Large intestine (tissue), 3 donors: ENCODE measurements around the gene PDZRN3. TPM values are rescaled to one million over a fixed set of nuclear protein-coding genes. Genes with fewer than 3 reads are reported as not detected.

Experiments used
- DNase-seq, 2 donors: peaks; one replicate each; pipeline versions ENCODE4 v3.0.0 to v3.0.0-alpha.2; 2013
- H3K27ac ChIP-seq: one replicate; pipeline ENCODE4 v1.5.1; 2013; ENCODE audit warnings: low read length
- H3K27me3 ChIP-seq: 2 replicates; pipeline ENCODE4 v1.6.1; 2013; ENCODE audit warnings: low read length; ENCODE audit not compliant: control insufficient read depth, insufficient read depth
- H3K36me3 ChIP-seq: 2 replicates; pipeline ENCODE4 v1.6.1; 2013; ENCODE audit warnings: low read length; ENCODE audit not compliant: control insufficient read depth, insufficient read depth
- H3K4me1 ChIP-seq: one replicate; pipeline ENCODE4 v1.6.1; 2013; ENCODE audit warnings: low read length; ENCODE audit not compliant: control insufficient read depth, insufficient read depth
- H3K4me3 ChIP-seq: one replicate; pipeline ENCODE4 v1.5.1; 2013; ENCODE audit warnings: low read length
- H3K9me3 ChIP-seq: one replicate; pipeline ENCODE4 v1.6.1; 2013; ENCODE audit warnings: mild to moderate bottlenecking, low read depth, low read length, moderate library complexity; ENCODE audit not compliant: control insufficient read depth
- WGBS: methylation state at CpG from one replicate; pipeline ENCODE4 v1.1.5; 2013; ENCODE audit warnings: low lambda C conversion rate; ENCODE audit not compliant: insufficient coverage; 5-methylcytosine and 5-hydroxymethylcytosine counted together
- polyA plus RNA-seq: library from polyadenylated mRNA; unstranded; fragments of 120-200 nt; gene quantifications from one replicate; pipeline ENCODE4 v1.2.1, GENCODE V29; 2013

PDZRN3 gene
- polyA plus RNA-seq, 1 donor, result 40.7 TPM

GRCh38 chr3:73432023-73432705 is 192.6 kb downstream of the PDZRN3 start:
- Histone ChIP-seq H3K27ac (no peak overlapping the region), H3K4me1 (peaks cover 3% of the 10 kb centered on the region), H3K27me3 (no peaks in the 10 kb centered on the region), H3K4me3 (peak overlapping the region; percentile 22), H3K36me3 (no peaks in the 10 kb centered on the region), H3K9me3 (no peaks in the 10 kb centered on the region)
- DNase-seq, result no peak
- WGBS, result 33% methylated on average over 3 of the region's 9 CpGs

GRCh38 chr3:73431183-73431900 is 193.4 kb downstream of the PDZRN3 start:
- Histone ChIP-seq H3K9me3 (no peaks in the 10 kb centered on the region), H3K4me3 (peak overlapping the region; percentile 2), H3K27me3 (no peaks in the 10 kb centered on the region), H3K4me1 (peaks cover 3% of the 10 kb centered on the region), H3K36me3 (no peaks in the 10 kb centered on the region), H3K27ac (no peak overlapping the region)
- WGBS, result no CpG with 5 or more reads among the region's 6 CpGs
- DNase-seq, result no peak

GRCh38 chr3:73427048-73427706 is 197.6 kb downstream of the PDZRN3 start:
- Histone ChIP-seq H3K36me3 (no peaks in the 10 kb centered on the region), H3K4me1 (no peaks in the 10 kb centered on the region), H3K4me3 (no peak overlapping the region), H3K9me3 (no peaks in the 10 kb centered on the region), H3K27me3 (no peaks in the 10 kb centered on the region), H3K27ac (no peak overlapping the region)
- WGBS, result no CpG with 5 or more reads among the region's 11 CpGs
- no peak for DNase-seq

GRCh38 chr3:73426606-73427005 is 198.1 kb downstream of the PDZRN3 start:
- DNase-seq, result no peak
- no peaks in the 10 kb centered on the region for H3K36me3 ChIP-seq
- WGBS, result 100% methylated on average over 1 of the region's 7 CpGs
- H3K27ac ChIP-seq, result no peak overlapping the region
- H3K9me3 ChIP-seq, result no peaks in the 10 kb centered on the region
- no peaks in the 10 kb centered on the region for H3K4me1 ChIP-seq
- no peaks in the 10 kb centered on the region for H3K27me3 ChIP-seq
- no peak overlapping the region for H3K4me3 ChIP-seq

GRCh38 chr3:73423116-73423515 is 201.6 kb downstream of the PDZRN3 start:
- WGBS, result 80% methylated on average over 1 of the region's 3 CpGs
- DNase-seq, result no peak
- H3K36me3 ChIP-seq, result no peaks in the 10 kb centered on the region
- H3K4me1 ChIP-seq, result peaks cover 3% of the 10 kb centered on the region
- H3K27ac ChIP-seq, result no peak overlapping the region
- no peaks in the 10 kb centered on the region for H3K27me3 ChIP-seq
- H3K4me3 ChIP-seq, result no peak overlapping the region
- H3K9me3 ChIP-seq, result no peaks in the 10 kb centered on the region

GRCh38 chr3:73422571-73422970 is 202.2 kb downstream of the PDZRN3 start:
- 75% methylated on average over 1 of the region's 2 CpGs for WGBS
- no peaks in the 10 kb centered on the region for H3K27me3 ChIP-seq
- peaks cover 3% of the 10 kb centered on the region for H3K4me1 ChIP-seq
- no peaks in the 10 kb centered on the region for H3K36me3 ChIP-seq
- no peak overlapping the region for H3K4me3 ChIP-seq
- no peak for DNase-seq
- no peaks in the 10 kb centered on the region for H3K9me3 ChIP-seq
- no peak overlapping the region for H3K27ac ChIP-seq

- DNase-seq, result no peak
- H3K27me3 ChIP-seq, result no peaks in the 10 kb centered on the region
- no peak overlapping the region for H3K4me3 ChIP-seq
- peak overlapping the region; percentile 50 for H3K27ac ChIP-seq
- no peaks in the 10 kb centered on the region for H3K36me3 ChIP-seq
- WGBS, result no CpG with 5 or more reads among the region's 3 CpGs
- peaks cover 3% of the 10 kb centered on the region for H3K4me1 ChIP-seq
- H3K9me3 ChIP-seq, result no peaks in the 10 kb centered on the region
These were observed 204.8 kb downstream of the PDZRN3 start for GRCh38 chr3:73419942-73420341.

- Histone ChIP-seq H3K27me3 (no peaks in the 10 kb centered on the region), H3K4me3 (no peak overlapping the region)
- DNase-seq, result no peak
These were observed 205.4 kb downstream of the PDZRN3 start for GRCh38 chr3:73419179-73419803.

GRCh38 chr3:73418681-73419080 is 206.1 kb downstream of the PDZRN3 start:
- no peaks in the 10 kb centered on the region for H3K27me3 ChIP-seq
- H3K4me1 ChIP-seq, result peaks cover 3% of the 10 kb centered on the region
- DNase-seq, result no peak
- no peak overlapping the region for H3K4me3 ChIP-seq
- H3K9me3 ChIP-seq, result no peaks in the 10 kb centered on the region
- no peaks in the 10 kb centered on the region for H3K36me3 ChIP-seq
- H3K27ac ChIP-seq, result peak overlapping the region; percentile 38
- WGBS, result no CpG with 5 or more reads among the region's 4 CpGs

More at GRCh38 chr3:73419179-73419803, 205.4 kb downstream of the PDZRN3 start:
- no peaks in the 10 kb centered on the region for H3K9me3 ChIP-seq
- WGBS, result 84% methylated on average over 3 of the region's 14 CpGs
- H3K36me3 ChIP-seq, result no peaks in the 10 kb centered on the region
- H3K4me1 ChIP-seq, result peaks cover 3% of the 10 kb centered on the region
- peak overlapping the region; percentile 50 for H3K27ac ChIP-seq

- no CpG with 5 or more reads among the region's 2 CpGs for WGBS
- no peaks in the 10 kb centered on the region for H3K27me3 ChIP-seq
- peaks cover 10% of the 10 kb centered on the region for H3K4me1 ChIP-seq
- H3K4me3 ChIP-seq, result no peak overlapping the region
- no peaks in the 10 kb centered on the region for H3K9me3 ChIP-seq
- H3K36me3 ChIP-seq, result no peaks in the 10 kb centered on the region
- DNase-seq, result no peak
- H3K27ac ChIP-seq, result no peak overlapping the region
These were observed 209.6 kb downstream of the PDZRN3 start for GRCh38 chr3:73415118-73415517.
